GM20000 (cell line): Measurements from ENCODE around the gene PRKAR1B.

ENCODE experiments used
- DNase-seq: peaks from one replicate; pipeline ENCODE4 v3.0.0; 2012; ENCODE audit warnings: low spot score
- TF ChIP-seq, protein P1 (sequence below): IDR thresholded peaks from 2 replicates; pipeline ENCODE4 v1.5.1; 2012; ENCODE audit warnings: mild to moderate bottlenecking, control low read depth; ENCODE audit errors: extremely low read depth, missing control alignments

PRKAR1B gene

DNA sequence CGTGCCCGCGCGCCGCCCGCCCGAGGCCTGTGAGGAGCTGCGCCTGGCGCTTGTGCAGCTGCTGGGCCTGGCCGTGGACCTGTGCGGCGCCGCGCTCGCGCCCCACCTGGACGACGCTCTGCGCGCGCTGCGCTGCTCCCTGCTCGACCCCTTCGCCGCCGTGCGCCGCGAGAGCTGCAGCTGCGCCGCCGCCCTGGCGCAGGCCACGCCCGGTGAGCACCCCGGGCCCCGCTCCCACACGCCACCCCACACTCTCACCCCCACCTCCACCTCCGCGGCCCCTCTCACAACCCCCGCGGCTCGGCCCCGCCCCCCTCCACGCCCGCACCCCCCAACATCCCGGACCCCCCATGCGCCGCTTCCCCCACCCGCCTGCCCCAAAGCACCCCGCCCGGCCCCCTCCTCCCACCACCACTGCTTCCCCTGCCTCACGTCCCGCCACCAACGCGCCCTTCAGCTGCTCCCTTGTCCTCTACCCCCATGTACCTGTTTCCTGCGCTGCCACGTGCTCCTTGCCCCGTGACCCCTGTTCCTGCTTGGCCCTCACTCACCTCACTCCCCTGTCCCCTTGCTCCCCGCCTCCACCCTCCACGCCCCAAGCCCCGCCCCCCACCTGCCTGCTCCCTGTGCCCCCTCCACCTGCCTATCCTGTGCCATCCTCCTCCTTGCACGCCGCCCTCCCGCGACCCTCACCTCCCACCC, at the start of gene PRKAR1B:
TSS of gene PRKAR1B (minus strand) at position 178 of the 702 bp plus-strand sequence. CDS start 15,776 bp downstream, outside the sequence.
- DNase-seq: peak; percentile 88
- TF ChIP-seq, protein P1, sequence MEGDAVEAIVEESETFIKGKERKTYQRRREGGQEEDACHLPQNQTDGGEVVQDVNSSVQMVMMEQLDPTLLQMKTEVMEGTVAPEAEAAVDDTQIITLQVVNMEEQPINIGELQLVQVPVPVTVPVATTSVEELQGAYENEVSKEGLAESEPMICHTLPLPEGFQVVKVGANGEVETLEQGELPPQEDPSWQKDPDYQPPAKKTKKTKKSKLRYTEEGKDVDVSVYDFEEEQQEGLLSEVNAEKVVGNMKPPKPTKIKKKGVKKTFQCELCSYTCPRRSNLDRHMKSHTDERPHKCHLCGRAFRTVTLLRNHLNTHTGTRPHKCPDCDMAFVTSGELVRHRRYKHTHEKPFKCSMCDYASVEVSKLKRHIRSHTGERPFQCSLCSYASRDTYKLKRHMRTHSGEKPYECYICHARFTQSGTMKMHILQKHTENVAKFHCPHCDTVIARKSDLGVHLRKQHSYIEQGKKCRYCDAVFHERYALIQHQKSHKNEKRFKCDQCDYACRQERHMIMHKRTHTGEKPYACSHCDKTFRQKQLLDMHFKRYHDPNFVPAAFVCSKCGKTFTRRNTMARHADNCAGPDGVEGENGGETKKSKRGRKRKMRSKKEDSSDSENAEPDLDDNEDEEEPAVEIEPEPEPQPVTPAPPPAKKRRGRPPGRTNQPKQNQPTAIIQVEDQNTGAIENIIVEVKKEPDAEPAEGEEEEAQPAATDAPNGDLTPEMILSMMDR: no peak

DNA sequence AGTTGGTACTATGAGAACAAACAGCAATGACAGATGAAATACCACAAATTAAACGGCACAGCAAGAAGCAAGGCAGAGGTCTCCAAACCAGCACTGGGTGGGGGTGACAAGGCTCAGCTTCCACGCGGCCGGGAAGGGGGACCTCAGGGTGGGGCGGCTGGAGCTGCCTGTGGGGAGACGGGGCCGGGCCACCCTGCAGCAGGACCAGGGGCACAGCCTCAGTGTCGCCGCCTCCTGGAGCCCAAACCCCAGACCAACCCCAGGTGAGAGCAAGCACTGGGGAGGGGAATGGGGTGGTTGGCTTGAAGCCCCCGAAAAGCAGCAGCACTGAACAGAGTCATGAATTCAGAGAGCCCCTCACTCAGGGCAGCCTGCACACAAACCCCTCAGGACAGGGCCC, 49.3 kb upstream of the PRKAR1B start:
- TF ChIP-seq, protein P1: no peak
- DNase-seq: no peak

DNA sequence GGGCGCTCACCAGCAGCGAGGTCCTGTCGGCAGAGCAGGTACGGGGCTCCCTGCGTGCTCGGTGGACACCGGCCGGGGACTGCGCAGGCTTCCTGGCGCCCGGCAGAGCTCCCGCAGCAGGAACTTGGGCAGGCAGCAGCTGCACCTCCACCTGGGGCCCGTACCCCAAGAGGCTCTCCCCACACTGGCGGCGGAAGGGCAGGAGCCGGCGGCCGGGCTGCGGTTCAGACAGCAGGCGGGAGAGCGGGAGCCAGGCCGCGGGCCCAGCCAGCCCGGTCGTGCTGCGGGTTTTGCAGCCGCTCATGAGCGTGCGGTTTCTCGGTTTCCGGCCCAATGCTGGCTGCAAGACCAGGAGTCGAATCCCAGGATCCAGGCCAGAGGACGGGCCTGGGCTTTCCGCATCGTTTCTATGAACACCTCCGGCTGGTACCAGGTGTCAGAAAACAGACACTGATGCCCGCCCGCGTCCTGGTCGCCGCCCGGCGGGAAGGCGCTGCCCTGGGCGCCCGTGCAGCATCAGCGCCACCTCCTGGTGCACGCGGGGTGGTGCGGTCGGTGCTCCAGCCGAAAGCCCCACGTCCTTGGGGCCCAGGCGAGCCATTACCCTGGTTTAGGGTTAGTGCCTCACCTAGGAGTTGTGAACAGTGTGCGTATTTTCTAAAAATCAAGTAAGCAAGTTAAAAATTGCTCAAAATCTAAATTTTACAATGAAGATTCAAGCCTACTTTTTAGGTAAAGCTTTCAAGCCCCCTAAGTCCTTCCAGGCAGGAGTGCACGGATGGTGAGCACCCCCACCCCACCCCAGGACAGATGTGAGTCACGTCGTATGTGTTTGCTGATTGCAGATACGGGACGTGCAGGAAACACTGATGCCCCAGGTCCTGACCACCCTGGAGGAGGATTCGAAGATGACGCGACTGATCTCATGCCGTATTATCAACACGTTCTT, 47.4 kb upstream of the PRKAR1B start:
- TF ChIP-seq, protein P1: peak; percentile 69
- DNase-seq: peak; percentile 85

DNA sequence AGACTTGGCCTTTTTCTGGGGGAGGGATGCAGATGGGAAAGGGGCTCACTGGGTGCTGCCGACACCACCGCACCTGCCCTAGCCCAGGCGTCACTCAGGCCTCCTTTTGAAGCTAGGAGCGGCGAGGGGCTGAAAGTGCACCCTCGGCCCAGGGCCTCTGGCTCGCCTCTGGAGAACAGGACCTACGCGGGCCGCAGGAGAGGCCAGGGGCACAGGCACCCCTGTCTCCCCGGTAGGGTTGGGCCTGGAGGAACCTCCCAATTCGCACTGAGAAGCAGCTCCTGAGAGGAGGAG, 46.5 kb upstream of the PRKAR1B start:
- TF ChIP-seq, protein P1: no peak
- DNase-seq: no peak

DNA sequence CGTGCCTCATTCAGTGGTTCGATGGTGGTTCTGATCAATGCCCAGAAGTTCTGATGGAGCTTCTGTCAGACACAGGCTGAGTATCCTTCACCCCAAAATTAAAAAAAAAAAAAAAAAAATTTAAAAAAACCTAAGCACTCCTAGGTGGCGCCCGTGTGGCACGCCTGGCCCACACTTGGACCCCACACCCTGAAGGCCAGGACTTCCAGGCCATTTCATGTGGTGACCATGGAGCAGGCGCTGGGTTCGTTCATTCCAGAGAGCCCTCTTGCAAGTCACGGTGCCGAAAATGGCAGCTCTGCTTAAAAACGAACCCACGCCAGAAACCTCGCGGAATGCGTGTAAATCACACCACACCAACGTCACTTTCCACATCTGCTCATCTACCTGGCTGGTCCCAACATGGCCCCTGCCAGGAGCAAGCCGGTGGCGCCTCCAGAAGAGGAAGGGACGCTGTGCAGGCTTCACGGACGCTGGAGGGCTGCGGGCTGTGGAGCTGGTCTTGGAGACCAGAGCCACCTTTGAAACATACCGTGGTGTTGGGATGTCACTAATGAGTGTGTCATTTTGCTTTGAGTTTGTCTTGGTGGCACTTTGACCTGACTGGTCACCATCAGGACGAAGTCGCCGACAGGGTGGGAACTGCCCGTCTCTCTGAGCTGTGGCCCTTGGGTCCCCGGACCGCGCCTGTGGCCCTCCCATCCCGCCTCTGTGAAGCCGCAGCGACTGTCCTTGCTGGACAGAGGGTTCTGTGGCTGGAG, 46.0 kb upstream of the PRKAR1B start:
- TF ChIP-seq, protein P1: no peak
- DNase-seq: no peak

DNA sequence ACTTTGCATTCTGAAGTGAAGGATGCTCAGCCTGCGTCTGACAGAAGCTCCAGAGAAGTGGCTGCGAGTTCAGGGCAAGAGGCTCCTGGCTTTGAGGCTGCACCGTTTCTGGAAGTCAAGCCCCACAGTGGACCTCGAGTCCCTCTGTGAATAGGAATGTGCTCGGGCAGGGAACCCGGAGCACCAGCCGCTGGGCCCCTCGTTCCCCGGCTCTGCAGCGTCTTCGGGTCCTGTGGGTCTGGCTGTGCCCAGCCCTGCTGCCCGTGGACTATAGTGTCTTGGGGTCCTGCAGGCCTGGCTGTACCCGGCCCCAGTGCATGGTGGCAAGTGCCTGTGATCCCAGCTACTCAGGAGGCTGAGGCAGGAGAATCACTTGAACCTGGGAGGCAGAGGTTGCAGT, 45.3 kb upstream of the PRKAR1B start:
- no peak for DNase-seq
- TF ChIP-seq, protein P1: no peak

DNA sequence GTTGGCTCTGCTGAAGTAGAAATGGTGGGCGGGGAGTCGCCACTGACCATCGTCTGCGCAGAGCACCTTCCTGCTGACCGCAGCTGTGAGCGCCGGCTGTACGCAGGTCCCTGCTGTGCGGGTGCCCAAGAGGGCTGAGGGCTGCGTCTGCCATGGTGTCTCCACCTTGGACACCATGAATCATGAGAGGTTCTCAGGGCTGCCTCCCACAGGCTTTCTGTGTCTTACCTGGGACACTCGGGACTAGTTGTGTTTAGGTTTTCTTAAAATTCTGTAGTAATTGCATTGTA, 44.9 kb upstream of the PRKAR1B start:
- TF ChIP-seq, protein P1: no peak
- no peak for DNase-seq
